ENCODE data around the gene SLC11A2. TPM values are rescaled to one million over a fixed set of nuclear protein-coding genes. Genes with fewer than 3 reads are reported as not detected.

SLC11A2 gene
- total RNA-seq, 1 experiment from 2014 or later: 38.7 TPM

DNA sequence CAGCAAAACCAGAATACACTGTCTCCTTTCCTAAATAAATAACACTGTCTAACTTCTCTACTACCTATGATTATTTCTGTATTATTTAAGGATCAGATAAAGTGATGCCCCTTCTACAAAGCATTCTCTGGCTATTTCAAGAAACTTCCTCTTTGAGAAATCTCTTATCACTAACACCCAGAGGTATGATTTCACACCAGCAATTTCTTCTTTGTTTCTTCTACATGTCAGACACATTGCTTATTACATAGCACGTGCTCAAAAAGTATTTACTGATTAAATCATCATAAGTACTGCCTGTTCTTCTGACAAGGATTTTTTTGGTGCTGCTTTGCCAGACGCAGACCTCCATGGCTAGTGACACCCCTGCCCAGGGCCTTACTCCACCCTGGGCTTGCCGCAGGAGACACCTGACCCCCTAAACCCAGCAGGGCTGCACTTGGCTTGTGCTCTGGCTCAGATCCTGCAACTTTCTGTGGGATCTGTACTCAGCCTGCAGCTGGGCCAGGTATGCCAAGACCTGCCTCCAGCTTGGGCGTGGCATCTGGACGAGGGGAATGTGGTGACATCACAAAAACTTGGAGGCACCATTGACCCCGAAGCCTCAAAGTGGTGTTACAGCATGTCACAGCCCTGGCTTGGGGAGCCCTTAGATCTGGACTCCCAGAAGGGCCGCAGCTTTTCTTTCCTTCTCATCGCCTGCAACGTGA lies 89.2 kb downstream of the SLC11A2 start (continued):
- TF ChIP-seq POLR2AphosphoS5 (IDR thresholded peaks at IDR 0.05; ENCODE audit: low read depth, low read length): no peak
- TF ChIP-seq ZFX (IDR thresholded peaks at IDR 0.05): no peak

- Histone ChIP-seq H3K36me3 (ENCODE audit: control insufficient read depth in 1 of 2, insufficient read depth in 2 of 2, low read length in 2 of 2) (no peaks in the 10 kb centered on the region), H3K9ac (ENCODE audit: low read length) (no peak overlapping the region), H3K9me2 (ENCODE audit: insufficient read depth) (no peaks in the 10 kb centered on the region), H3K27me3 (ENCODE audit: insufficient read depth, low read length) (no peaks in the 10 kb centered on the region), H3K4me1 (ENCODE audit: control insufficient read depth in 1 of 2, insufficient read depth in 2 of 2, low read length in 2 of 2) (no peaks in the 10 kb centered on the region), H3K4me2 (ENCODE audit: low read length) (no peak overlapping the region), H3K4me3 (replicated peaks in 1 of 2; ENCODE audit: low read depth in 1 of 2, low read length in 2 of 2) (no peak overlapping the region), H3K27ac (ENCODE audit: low read depth, low read length) (no peak overlapping the region), H2AFZ (ENCODE audit: low read depth, low read length, poor library complexity, severe bottlenecking) (no peak overlapping the region), H3K9me3 (ENCODE audit: control insufficient read depth in 1 of 2, insufficient read depth in 1 of 2, low read depth in 1 of 2, low read length in 2 of 2) (no peaks in the 10 kb centered on the region), H4K20me1 (ENCODE audit: insufficient read depth) (no peaks in the 10 kb centered on the region), H3K79me2 (ENCODE audit: insufficient read depth, low read length) (no peaks in the 10 kb centered on the region)
- no TSS peak for BruUV-seq (replicated peaks)
- ChIA-PET CTCF (no interaction called here), POLR2A (no interaction called here), RAD21 (ENCODE audit: low non-redundant PET in 1 of 2, low total read pairs in 2 of 2, uncharacterized antibody in 2 of 2, unreplicated experiment in 2 of 2) (no interaction called here)
- intact Hi-C loops (cut with micrococcal nuclease): no loop called here
- DNase-seq (ENCODE audit: low read depth, low spot score): no peak
- no peak for ATAC-seq
- TF ChIP-seq EZH2 (IDR thresholded peaks at IDR 0.05) (no peak), ELF1 (IDR thresholded peaks at IDR 0.05; ENCODE audit: borderline replicate concordance, low read depth) (no peak), ZNF274 (IDR thresholded peaks at IDR 0.05; ENCODE audit: low read depth, low read length) (no peak), ZFX (IDR thresholded peaks at IDR 0.05) (no peak), TCF7L2 (IDR thresholded peaks at IDR 0.05; ENCODE audit: borderline replicate concordance, extremely low read depth, insufficient read depth, insufficient read length) (no peak), EZH2phosphoT487 (IDR thresholded peaks at IDR 0.05; ENCODE audit: borderline replicate concordance) (no peak), SRF (IDR thresholded peaks at IDR 0.05; ENCODE audit: low read depth) (no peak), SIN3A (IDR thresholded peaks at IDR 0.05; ENCODE audit: low read depth) (no peak), YY1 (IDR thresholded peaks at IDR 0.05; ENCODE audit: extremely low read depth, insufficient replicate concordance, low read depth, low read length) (no peak), POLR2A (IDR thresholded peaks at IDR 0.05; ENCODE audit: borderline replicate concordance, extremely low read depth, insufficient read depth, insufficient read length) (no peak), RAD21 (IDR thresholded peaks at IDR 0.05; ENCODE audit: low read depth) (no peak), MAX (IDR thresholded peaks at IDR 0.05) (no peak), CBX3 (IDR thresholded peaks at IDR 0.05; ENCODE audit: low read depth) (no peak), EGR1 (IDR thresholded peaks at IDR 0.05; ENCODE audit: low read depth) (no peak), POLR2AphosphoS5 (IDR thresholded peaks at IDR 0.05; ENCODE audit: low read depth, low read length) (no peak)
- TF ChIP-seq, protein P1, sequence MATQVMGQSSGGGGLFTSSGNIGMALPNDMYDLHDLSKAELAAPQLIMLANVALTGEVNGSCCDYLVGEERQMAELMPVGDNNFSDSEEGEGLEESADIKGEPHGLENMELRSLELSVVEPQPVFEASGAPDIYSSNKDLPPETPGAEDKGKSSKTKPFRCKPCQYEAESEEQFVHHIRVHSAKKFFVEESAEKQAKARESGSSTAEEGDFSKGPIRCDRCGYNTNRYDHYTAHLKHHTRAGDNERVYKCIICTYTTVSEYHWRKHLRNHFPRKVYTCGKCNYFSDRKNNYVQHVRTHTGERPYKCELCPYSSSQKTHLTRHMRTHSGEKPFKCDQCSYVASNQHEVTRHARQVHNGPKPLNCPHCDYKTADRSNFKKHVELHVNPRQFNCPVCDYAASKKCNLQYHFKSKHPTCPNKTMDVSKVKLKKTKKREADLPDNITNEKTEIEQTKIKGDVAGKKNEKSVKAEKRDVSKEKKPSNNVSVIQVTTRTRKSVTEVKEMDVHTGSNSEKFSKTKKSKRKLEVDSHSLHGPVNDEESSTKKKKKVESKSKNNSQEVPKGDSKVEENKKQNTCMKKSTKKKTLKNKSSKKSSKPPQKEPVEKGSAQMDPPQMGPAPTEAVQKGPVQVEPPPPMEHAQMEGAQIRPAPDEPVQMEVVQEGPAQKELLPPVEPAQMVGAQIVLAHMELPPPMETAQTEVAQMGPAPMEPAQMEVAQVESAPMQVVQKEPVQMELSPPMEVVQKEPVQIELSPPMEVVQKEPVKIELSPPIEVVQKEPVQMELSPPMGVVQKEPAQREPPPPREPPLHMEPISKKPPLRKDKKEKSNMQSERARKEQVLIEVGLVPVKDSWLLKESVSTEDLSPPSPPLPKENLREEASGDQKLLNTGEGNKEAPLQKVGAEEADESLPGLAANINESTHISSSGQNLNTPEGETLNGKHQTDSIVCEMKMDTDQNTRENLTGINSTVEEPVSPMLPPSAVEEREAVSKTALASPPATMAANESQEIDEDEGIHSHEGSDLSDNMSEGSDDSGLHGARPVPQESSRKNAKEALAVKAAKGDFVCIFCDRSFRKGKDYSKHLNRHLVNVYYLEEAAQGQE (IDR thresholded peaks at IDR 0.05; ENCODE audit: low read depth): no peak
Measured at GRCh38 chr12:50934981-50935807, 91.0 kb downstream of the SLC11A2 start.
